HEK293 (cell line): ENCODE measurements around the gene STK4.

Experiments used
- BCL11A ChIP-seq: fragments of 450-650 bp; formaldehyde crosslinking; IDR thresholded peaks from 2 replicates; pipeline ENCODE4 v1.5.1; 2016; ENCODE audit warnings: low read depth, missing biosample characterization, missing genetic modification characterization
- IKZF3 ChIP-seq: fragments of 450-650 bp; IDR thresholded peaks from 2 replicates; pipeline ENCODE4 v1.5.0; 2018; ENCODE audit warnings: missing biosample characterization, mild to moderate bottlenecking, missing genetic modification characterization, moderate library complexity
- TSHZ1 ChIP-seq: fragments of 450-650 bp; formaldehyde crosslinking; IDR thresholded peaks from 2 replicates; pipeline ENCODE4 v1.5.1; 2016; ENCODE audit warnings: missing biosample characterization, missing genetic modification characterization, borderline replicate concordance
- WT1 ChIP-seq: fragments of 450-650 bp; formaldehyde crosslinking; IDR thresholded peaks from 2 replicates; pipeline ENCODE4 v1.5.1; 2016; ENCODE audit warnings: missing biosample characterization, missing genetic modification characterization
- ZBTB17 ChIP-seq: fragments of 450-650 bp; formaldehyde crosslinking; IDR thresholded peaks from 2 replicates; pipeline ENCODE4 v1.5.1; 2016; ENCODE audit warnings: missing biosample characterization, missing genetic modification characterization
- ZIC2 ChIP-seq: fragments of 450-650 bp; formaldehyde crosslinking; IDR thresholded peaks from 2 replicates; pipeline ENCODE4 v1.5.1; 2016; ENCODE audit warnings: missing biosample characterization, missing genetic modification characterization
- ZNF184 ChIP-seq: fragments of 450-650 bp; IDR thresholded peaks from 2 replicates; pipeline ENCODE4 v1.5.1; 2018; ENCODE audit warnings: missing biosample characterization, mild to moderate bottlenecking, missing genetic modification characterization
- ZNF24 ChIP-seq: fragments of 450-650 bp; formaldehyde crosslinking; IDR thresholded peaks from 2 replicates; pipeline ENCODE4 v1.5.1; 2016; ENCODE audit warnings: missing biosample characterization, missing genetic modification characterization
- ZNF366 ChIP-seq: fragments of 450-650 bp; formaldehyde crosslinking; conservative IDR thresholded peaks from 2 replicates; pipeline ENCODE4 v1.5.1; 2016; ENCODE audit warnings: missing biosample characterization, missing genetic modification characterization
- ZNF449 ChIP-seq: fragments of 450-650 bp; formaldehyde crosslinking; IDR thresholded peaks from 2 replicates; pipeline ENCODE4 v1.5.1; 2017; ENCODE audit warnings: missing biosample characterization, mild to moderate bottlenecking, missing genetic modification characterization, moderate library complexity
- ZNF514 ChIP-seq: fragments of 450-650 bp; formaldehyde crosslinking; IDR thresholded peaks from 2 replicates; pipeline ENCODE4 v1.5.1; 2016; ENCODE audit warnings: missing biosample characterization, missing genetic modification characterization
- ZNF623 ChIP-seq: fragments of 450-650 bp; formaldehyde crosslinking; IDR thresholded peaks from 2 replicates; pipeline ENCODE4 v1.5.1; 2016; ENCODE audit warnings: missing biosample characterization, missing genetic modification characterization
- ZNF654 ChIP-seq: fragments of 450-650 bp; formaldehyde crosslinking; IDR thresholded peaks from 2 replicates; pipeline ENCODE4 v1.5.1; 2016; ENCODE audit warnings: low read depth, missing biosample characterization, missing genetic modification characterization
- ZNF658 ChIP-seq: fragments of 450-650 bp; formaldehyde crosslinking; IDR thresholded peaks from 2 replicates; pipeline ENCODE4; 2016; ENCODE audit warnings: missing biosample characterization, missing genetic modification characterization
- ZNF776 ChIP-seq: fragments of 450-650 bp; formaldehyde crosslinking; IDR thresholded peaks from 2 replicates; pipeline ENCODE4 v1.5.0; 2017; ENCODE audit warnings: missing biosample characterization, missing genetic modification characterization, borderline replicate concordance
- ZXDB ChIP-seq: fragments of 450-650 bp; formaldehyde crosslinking; IDR thresholded peaks from 2 replicates; pipeline ENCODE4 v1.5.1; 2016; ENCODE audit warnings: missing biosample characterization, missing genetic modification characterization
- TF ChIP-seq, protein P1 (sequence below): fragments of 450-650 bp; formaldehyde crosslinking; IDR thresholded peaks from 2 replicates; pipeline ENCODE4 v1.5.1; 2016; ENCODE audit warnings: missing biosample characterization, missing genetic modification characterization, low read depth
- TF ChIP-seq, protein P2 (sequence below): fragments of 450-650 bp; formaldehyde crosslinking; IDR thresholded peaks from 2 replicates; pipeline ENCODE4 v1.5.1; 2016; ENCODE audit warnings: missing biosample characterization, missing genetic modification characterization
- TF ChIP-seq, protein P3 (sequence below): fragments of 450-650 bp; formaldehyde crosslinking; IDR thresholded peaks from 2 replicates; pipeline ENCODE4 v1.5.1; 2017; ENCODE audit warnings: missing biosample characterization, missing genetic modification characterization
- TF ChIP-seq, protein P4 (sequence below): fragments of 450-650 bp; formaldehyde crosslinking; IDR thresholded peaks from 2 replicates; pipeline ENCODE4 v1.5.1; 2017; ENCODE audit warnings: missing biosample characterization, missing genetic modification characterization
- TF ChIP-seq, protein P5 (sequence below): fragments of 450-650 bp; formaldehyde crosslinking; IDR thresholded peaks from 2 replicates; pipeline ENCODE4 v1.5.1; 2016; ENCODE audit warnings: missing biosample characterization, missing genetic modification characterization
- TF ChIP-seq, protein P6 (sequence below): fragments of 450-650 bp; formaldehyde crosslinking; IDR thresholded peaks from 2 replicates; pipeline ENCODE4 v1.5.1; 2016; ENCODE audit warnings: missing biosample characterization, missing genetic modification characterization

STK4 gene

DNA sequence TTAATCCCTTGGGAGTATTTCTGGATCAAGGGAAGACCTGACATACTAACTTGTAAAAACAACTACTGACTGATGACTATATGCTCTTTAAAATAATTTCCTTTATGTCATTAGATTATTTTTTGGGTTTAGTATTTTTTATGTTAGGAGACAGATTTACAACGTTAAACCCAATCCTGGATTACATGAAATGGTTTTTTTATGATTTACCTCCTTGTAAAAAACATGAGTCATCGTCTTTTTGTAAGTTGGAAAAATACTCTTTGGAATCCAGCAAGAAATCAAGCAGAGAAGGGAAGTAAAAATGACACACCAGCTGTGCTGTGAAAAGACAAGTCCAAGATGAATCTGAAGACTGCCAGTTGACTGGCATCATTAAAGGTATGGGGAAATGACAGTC lies 6.7 kb downstream of the STK4 start (continued):
- TF ChIP-seq ZNF514 (no peak), ZNF776 (no peak), WT1 (tag by site-specific recombination) (peak; percentile 60; the same call in 1 of the 2 replicates), ZNF184 (tag by site-specific recombination) (0 out of 2 replicates have a peak, but pooled peaks have one; percentile 36), ZNF654 (tag by site-specific recombination) (peak; percentile 3; the same call in 1 of the 2 replicates), ZNF658 (tag by site-specific recombination) (no peak), TSHZ1 (tag by site-specific recombination) (peak; percentile 71; the same call in 1 of the 2 replicates), IKZF3 (tag by site-specific recombination) (0 out of 2 replicates have a peak, but pooled peaks have one; percentile 17), ZIC2 (tag by site-specific recombination) (peak; percentile 50), ZXDB (tag by site-specific recombination) (peak; percentile 42; the same call in 1 of the 2 replicates), ZBTB17 (tag by site-specific recombination) (peak; percentile 48; the same call in 1 of the 2 replicates), BCL11A (tag by site-specific recombination) (peak; percentile 73), ZNF366 (tag by site-specific recombination) (peak; percentile 75), ZNF449 (tag by site-specific recombination) (0 out of 2 replicates have a peak, but pooled peaks have one; percentile 16), ZNF24 (tag by site-specific recombination) (peak; percentile 43; the same call in 1 of the 2 replicates), ZNF623 (tag by site-specific recombination) (no peak)
- TF ChIP-seq, protein P1, sequence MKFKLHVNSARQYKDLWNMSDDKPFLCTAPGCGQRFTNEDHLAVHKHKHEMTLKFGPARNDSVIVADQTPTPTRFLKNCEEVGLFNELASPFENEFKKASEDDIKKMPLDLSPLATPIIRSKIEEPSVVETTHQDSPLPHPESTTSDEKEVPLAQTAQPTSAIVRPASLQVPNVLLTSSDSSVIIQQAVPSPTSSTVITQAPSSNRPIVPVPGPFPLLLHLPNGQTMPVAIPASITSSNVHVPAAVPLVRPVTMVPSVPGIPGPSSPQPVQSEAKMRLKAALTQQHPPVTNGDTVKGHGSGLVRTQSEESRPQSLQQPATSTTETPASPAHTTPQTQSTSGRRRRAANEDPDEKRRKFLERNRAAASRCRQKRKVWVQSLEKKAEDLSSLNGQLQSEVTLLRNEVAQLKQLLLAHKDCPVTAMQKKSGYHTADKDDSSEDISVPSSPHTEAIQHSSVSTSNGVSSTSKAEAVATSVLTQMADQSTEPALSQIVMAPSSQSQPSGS = peak; percentile 80
- TF ChIP-seq, protein P2, sequence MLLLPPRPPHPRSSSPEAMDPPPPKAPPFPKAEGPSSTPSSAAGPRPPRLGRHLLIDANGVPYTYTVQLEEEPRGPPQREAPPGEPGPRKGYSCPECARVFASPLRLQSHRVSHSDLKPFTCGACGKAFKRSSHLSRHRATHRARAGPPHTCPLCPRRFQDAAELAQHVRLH = peak; percentile 82
- TF ChIP-seq, protein P3, sequence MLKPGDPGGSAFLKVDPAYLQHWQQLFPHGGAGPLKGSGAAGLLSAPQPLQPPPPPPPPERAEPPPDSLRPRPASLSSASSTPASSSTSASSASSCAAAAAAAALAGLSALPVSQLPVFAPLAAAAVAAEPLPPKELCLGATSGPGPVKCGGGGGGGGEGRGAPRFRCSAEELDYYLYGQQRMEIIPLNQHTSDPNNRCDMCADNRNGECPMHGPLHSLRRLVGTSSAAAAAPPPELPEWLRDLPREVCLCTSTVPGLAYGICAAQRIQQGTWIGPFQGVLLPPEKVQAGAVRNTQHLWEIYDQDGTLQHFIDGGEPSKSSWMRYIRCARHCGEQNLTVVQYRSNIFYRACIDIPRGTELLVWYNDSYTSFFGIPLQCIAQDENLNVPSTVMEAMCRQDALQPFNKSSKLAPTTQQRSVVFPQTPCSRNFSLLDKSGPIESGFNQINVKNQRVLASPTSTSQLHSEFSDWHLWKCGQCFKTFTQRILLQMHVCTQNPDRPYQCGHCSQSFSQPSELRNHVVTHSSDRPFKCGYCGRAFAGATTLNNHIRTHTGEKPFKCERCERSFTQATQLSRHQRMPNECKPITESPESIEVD (tag by site-specific recombination) = peak; percentile 96
- TF ChIP-seq, protein P4, sequence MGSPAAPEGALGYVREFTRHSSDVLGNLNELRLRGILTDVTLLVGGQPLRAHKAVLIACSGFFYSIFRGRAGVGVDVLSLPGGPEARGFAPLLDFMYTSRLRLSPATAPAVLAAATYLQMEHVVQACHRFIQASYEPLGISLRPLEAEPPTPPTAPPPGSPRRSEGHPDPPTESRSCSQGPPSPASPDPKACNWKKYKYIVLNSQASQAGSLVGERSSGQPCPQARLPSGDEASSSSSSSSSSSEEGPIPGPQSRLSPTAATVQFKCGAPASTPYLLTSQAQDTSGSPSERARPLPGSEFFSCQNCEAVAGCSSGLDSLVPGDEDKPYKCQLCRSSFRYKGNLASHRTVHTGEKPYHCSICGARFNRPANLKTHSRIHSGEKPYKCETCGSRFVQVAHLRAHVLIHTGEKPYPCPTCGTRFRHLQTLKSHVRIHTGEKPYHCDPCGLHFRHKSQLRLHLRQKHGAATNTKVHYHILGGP (tag by site-specific recombination) = peak; percentile 96
- TF ChIP-seq, protein P5, sequence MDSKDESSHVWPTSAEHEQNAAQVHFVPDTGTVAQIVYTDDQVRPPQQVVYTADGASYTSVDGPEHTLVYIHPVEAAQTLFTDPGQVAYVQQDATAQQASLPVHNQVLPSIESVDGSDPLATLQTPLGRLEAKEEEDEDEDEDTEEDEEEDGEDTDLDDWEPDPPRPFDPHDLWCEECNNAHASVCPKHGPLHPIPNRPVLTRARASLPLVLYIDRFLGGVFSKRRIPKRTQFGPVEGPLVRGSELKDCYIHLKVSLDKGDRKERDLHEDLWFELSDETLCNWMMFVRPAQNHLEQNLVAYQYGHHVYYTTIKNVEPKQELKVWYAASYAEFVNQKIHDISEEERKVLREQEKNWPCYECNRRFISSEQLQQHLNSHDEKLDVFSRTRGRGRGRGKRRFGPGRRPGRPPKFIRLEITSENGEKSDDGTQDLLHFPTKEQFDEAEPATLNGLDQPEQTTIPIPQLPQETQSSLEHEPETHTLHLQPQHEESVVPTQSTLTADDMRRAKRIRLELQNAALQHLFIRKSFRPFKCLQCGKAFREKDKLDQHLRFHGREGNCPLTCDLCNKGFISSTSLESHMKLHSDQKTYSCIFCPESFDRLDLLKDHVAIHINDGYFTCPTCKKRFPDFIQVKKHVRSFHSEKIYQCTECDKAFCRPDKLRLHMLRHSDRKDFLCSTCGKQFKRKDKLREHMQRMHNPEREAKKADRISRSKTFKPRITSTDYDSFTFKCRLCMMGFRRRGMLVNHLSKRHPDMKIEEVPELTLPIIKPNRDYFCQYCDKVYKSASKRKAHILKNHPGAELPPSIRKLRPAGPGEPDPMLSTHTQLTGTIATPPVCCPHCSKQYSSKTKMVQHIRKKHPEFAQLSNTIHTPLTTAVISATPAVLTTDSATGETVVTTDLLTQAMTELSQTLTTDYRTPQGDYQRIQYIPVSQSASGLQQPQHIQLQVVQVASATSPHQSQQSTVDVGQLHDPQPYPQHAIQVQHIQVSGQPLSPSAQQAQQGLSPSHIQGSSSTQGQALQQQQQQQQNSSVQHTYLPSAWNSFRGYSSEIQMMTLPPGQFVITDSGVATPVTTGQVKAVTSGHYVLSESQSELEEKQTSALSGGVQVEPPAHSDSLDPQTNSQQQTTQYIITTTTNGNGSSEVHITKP (tag by site-specific recombination) = peak; percentile 34; the same call in 1 of the 2 replicates
- TF ChIP-seq, protein P6, sequence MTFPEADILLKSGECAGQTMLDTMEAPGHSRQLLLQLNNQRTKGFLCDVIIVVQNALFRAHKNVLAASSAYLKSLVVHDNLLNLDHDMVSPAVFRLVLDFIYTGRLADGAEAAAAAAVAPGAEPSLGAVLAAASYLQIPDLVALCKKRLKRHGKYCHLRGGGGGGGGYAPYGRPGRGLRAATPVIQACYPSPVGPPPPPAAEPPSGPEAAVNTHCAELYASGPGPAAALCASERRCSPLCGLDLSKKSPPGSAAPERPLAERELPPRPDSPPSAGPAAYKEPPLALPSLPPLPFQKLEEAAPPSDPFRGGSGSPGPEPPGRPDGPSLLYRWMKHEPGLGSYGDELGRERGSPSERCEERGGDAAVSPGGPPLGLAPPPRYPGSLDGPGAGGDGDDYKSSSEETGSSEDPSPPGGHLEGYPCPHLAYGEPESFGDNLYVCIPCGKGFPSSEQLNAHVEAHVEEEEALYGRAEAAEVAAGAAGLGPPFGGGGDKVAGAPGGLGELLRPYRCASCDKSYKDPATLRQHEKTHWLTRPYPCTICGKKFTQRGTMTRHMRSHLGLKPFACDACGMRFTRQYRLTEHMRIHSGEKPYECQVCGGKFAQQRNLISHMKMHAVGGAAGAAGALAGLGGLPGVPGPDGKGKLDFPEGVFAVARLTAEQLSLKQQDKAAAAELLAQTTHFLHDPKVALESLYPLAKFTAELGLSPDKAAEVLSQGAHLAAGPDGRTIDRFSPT (tag by site-specific recombination) = peak; percentile 96
